SK-MEL-5 (cell line): Measurements from ENCODE around the gene PHLPP1. TPM values are rescaled to one million over a fixed set of nuclear protein-coding genes. Genes with fewer than 3 reads are reported as not detected.
A peak's percentile ranks its signal among the peaks of the same experiment; 100 is the strongest.

Experiments
- DNase-seq: peaks from one replicate; pipeline ENCODE4 v3.0.0-alpha.2; 2016; ENCODE audit warnings: low read depth, low spot score
- in situ Hi-C: cut with HindIII; loops from 2 replicates; pipeline ENCODE4 v1.10.0; 2016; ENCODE audit warnings: low sequenced_read_pairs, high pct_unique_total_duplicates, low pct_unique_long_range_greater_than_20kb
- total RNA-seq: library from RNA; depleted of rRNA; stranded (reverse); fragments of >200 nt; shearing (Covaris generic); gene quantifications from 2 replicates; pipeline ENCODE4 v1.2.3, GENCODE V29; 2014

PHLPP1 gene
- total RNA-seq, 1 experiment from 2014 or later, result 15.8 TPM

- in situ Hi-C loops, result no loop called here
- peak; percentile 87 for DNase-seq
These were observed 249.1 kb downstream of the PHLPP1 start for GRCh38 chr18:62964432-62964831.

GRCh38 chr18:62967089-62967488 is 251.7 kb downstream of the PHLPP1 start:
- no peak for DNase-seq
- in situ Hi-C loops, result no loop called here

GRCh38 chr18:62973689-62974088 is 258.3 kb downstream of the PHLPP1 start:
- in situ Hi-C loops, result no loop called here
- DNase-seq, result no peak

- no peak for DNase-seq
- in situ Hi-C loops, result no loop called here
These were observed 259.0 kb downstream of the PHLPP1 start for GRCh38 chr18:62974388-62974787.

GRCh38 chr18:62974928-62975675 is 259.8 kb downstream of the PHLPP1 start:
- in situ Hi-C loops, result no loop called here
- DNase-seq, result no peak

GRCh38 chr18:62975785-62976184 is 260.4 kb downstream of the PHLPP1 start:
- in situ Hi-C loops, result no loop called here
- no peak for DNase-seq

GRCh38 chr18:62976227-62976626 is 260.9 kb downstream of the PHLPP1 start:
- no peak for DNase-seq
- in situ Hi-C loops, result no loop called here

GRCh38 chr18:62977512-62977911 is 262.2 kb downstream of the PHLPP1 start:
- in situ Hi-C loops, result no loop called here
- DNase-seq, result no peak

GRCh38 chr18:62978251-62979049 is 263.1 kb downstream of the PHLPP1 start:
- in situ Hi-C loops, result no loop called here
- DNase-seq, result no peak

GRCh38 chr18:62979176-62979575 is 263.8 kb downstream of the PHLPP1 start:
- in situ Hi-C loops, result no loop called here
- DNase-seq, result no peak

GRCh38 chr18:62979900-62980299 is 264.6 kb downstream of the PHLPP1 start:
- in situ Hi-C loops, result no loop called here
- no peak for DNase-seq

GRCh38 chr18:62981566-62981965 is 266.2 kb downstream of the PHLPP1 start:
- DNase-seq, result no peak
- in situ Hi-C loops, result no loop called here

GRCh38 chr18:62982600-62983251 is 267.4 kb downstream of the PHLPP1 start:
- in situ Hi-C loops, result no loop called here
- peak; percentile 69 for DNase-seq

GRCh38 chr18:62984656-62985315 is 269.4 kb downstream of the PHLPP1 start:
- in situ Hi-C loops, result no loop called here
- DNase-seq, result no peak

GRCh38 chr18:62986490-62986889 is 271.1 kb downstream of the PHLPP1 start:
- in situ Hi-C loops, result no loop called here
- no peak for DNase-seq

- DNase-seq, result no peak
- in situ Hi-C loops, result no loop called here
These were observed 271.9 kb downstream of the PHLPP1 start for GRCh38 chr18:62987055-62987830.

GRCh38 chr18:62987859-62988258 is 272.5 kb downstream of the PHLPP1 start:
- in situ Hi-C loops, result no loop called here
- DNase-seq, result no peak
